DMS153 treated with DMSO at 0.1 percent for 48 hours (cell line): ENCODE results near the gene GPC6.

Experiments
- DNase-seq: peaks from one replicate; lab custom pipeline; 2025; ENCODE audit not compliant: unreplicated experiment; lab: John Stamatoyannopoulos, UW

The GPC6 gene

DNA sequence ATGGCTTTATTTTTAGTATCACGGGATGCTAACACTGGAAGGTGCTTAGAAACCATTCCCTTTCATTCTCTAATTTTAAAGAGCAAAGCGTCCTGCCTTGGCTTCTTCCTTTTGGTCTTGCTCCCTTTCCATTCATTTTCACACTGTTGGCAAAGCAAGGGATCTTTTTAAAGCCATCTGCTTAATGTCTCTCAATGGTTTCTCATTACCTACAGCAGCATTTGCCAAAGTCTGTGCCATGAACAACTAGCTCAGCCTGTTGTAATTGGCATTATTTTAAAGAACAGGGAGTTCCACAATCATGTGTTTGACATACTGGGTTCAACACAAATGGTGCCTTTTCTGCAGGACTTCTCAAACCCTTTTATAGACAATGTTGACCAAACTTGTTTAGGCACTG is 444.3 kb downstream of the GPC6 start:
- DNase-seq, result no peak

DNA sequence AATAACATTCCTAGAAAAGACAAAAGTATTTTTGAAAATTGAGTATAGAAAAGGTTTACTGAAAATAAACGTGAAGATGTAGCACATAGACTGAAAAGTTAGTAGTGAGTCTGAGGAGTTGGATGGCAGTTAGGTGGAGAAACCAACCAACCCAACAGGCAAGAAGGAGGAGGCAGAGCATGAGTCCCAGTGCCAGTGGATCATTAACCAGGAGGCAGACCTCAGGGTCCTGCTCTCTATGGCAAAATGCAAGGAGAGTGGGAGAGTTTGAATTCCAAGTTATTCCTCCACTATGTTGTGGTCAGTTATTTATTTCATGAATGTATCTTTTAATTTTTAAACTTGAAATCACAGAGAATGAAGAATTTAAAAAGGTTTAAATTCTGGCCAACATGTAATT is 446.4 kb downstream of the GPC6 start:
- no peak for DNase-seq

DNA sequence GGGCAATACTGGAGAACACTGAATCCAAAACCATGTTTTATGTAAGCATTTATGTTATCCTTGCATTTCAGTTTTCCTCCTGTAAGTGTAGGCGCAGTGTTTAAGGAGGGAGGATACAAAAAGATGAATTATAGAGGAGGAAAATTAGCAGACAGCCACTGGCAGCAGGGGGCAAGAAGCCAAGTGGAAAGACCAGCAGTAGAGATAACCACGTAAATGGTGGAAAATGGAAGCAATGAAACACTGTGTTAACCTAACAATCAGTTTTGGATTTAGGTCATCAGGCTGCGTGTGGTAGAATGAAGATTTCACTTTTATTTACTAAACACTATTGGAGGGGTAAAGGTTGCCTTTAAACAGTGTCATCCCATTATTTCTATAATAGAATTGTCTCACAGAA is 447.3 kb downstream of the GPC6 start:
- DNase-seq, result no peak

DNA sequence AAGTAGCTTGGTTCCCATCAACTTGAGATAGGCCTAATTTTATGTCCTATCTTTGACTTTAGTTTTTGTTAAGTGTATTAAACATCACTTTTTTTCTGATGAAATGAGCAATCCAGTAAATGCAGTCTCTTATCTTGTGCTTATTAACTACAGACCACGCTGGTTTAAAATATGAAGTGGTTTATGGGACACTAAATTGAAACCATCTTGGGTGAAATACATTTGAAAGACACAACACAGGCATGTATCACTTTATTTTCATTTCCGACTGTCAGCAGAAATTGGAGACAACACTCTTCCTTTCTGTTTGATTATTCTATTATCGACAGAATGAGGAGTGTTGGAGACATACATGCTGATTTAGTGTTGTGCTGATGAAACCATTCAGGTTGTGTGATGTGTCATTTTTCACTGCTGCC is 447.7 kb downstream of the GPC6 start:
- DNase-seq, result no peak

DNA sequence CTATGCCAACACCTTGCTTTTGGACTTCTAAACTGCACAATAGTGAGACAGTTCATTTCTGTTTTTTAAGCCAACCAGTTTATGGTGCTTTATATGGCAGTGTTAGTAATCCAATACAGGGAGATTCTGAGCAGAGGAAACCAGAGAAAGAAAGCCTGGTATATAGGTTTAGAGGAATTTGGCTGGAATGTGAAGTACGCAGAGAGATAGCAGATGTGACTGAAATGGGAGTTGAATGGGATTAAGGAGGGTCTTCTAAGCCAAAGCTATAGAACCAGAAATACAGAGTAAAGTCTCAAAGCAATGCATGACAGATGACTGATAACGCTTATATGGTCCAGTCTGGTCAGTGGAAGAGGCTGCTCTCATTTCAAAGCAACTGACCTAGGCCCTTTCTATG is 453.7 kb downstream of the GPC6 start:
- DNase-seq, result no peak

DNA sequence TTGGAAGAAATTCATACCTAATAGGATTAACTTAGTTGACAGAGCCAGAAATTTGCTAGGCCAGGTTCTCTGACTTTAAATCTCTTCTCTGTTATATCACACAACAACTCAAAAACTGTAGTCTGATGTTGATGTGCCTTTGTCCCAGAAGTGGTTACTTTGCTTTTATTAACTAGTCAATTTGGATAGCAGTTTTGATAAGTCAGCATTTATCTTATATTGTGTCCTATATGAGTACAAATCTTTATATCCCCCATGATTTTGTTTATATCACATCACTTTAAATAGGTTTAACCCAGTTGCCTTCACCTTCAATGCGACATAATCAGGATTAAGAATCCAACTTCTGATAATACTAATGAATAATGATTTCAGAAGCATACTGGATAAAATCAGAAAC is 459.3 kb downstream of the GPC6 start:
- DNase-seq, result no peak

DNA sequence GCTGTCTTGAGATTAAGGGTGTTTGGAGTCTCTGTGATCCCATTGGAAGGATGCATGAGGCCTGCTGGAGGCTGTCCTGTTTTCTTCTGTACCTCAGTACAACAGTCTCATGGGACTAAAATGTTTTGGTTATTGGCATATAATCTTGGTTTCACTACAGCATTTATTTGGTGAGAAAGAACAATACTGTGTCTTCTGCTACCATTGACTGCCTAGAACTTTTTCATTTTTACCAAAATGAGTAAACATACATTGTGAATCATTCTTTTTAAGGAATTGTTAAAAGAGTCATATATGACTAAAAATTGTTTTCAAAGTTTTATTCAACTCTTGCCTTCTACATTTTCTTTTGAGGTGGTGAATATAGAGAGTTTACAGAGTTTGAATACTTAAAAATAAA is 459.8 kb downstream of the GPC6 start:
- no peak for DNase-seq

DNA sequence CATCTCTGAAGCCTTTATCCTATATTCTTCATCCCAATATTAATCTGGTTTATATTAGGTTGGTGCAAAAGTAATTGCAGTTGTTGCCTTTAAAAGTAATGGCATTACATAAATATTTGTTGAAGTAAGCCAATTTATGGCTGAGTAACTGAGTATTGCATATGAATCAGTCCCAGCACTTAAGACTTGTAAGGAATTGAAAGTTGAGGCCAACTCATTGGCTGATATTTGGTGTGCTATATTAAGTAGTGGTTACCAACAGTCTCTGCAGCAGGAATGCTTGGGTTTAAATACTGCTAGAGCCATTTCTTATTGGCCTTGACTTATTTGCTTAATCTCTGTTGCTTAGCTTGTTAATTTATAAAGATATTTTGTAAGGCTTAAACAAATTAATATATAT is 460.7 kb downstream of the GPC6 start:
- DNase-seq, result no peak

DNA sequence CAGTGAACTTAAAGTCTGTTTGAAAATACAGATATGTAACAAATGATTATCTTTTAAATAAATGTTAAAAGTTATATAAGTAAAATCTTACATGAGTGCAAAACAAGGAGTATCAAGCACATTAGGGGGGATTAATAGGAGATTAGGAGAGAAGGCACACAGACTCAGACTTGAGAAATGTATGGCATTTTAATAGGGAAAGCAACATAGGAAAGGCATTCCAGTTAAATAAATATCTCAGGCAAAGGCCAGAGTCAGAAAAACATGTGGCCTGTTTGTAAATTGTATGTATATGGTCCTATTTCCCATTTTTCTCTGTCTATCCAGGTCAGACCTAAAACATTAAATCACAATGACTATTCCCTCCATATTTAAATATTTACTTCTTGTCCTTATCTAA is 462.7 kb downstream of the GPC6 start:
- DNase-seq, result no peak

DNA sequence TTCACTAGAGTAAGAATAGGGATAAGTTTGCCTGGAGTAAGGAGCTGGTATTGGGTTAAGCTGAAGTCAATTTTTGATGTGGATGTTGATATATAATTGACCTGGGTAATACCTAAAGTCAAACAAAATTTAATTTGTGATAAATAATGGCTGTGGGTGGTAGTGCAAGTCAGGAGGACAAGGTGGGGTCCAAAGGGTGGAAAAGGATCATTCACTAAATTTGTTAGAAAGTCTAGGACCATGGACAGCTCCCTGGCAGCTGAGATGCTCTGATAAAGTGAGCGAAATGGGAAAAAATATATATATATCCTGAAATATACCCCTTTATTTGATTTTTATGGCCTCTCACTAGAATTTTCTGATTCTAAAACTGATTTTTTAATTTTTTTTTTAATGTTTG is 463.5 kb downstream of the GPC6 start:
- DNase-seq, result no peak

DNA sequence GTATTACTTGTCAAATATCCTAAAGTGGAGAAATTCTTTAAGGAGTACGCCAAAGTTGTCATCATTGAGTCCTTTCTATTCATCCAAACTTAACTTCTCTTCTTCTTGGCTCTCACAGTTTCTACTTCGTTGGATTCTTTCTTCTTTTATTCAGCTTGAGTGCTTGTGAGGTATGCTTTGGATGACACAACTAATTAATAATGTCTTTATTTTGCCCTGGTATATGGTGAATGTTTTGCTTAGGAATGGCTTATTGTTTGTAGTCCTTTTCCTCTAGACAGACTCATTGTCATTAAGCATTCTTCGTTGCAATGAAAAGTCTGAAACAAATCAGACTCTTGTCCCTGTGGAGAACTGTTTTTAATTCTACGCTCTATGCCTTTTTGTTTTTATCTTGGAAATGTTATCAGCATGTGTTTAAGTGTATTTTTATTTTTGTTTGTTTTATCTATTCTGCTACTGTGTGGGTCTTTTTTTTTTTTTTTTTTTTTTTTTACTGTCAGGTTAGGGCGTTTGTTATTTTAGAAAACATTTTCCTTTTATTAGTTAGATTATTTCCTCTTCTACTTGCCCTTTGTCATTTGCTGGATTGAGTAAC is 471.5 kb downstream of the GPC6 start:
- no peak for DNase-seq

DNA sequence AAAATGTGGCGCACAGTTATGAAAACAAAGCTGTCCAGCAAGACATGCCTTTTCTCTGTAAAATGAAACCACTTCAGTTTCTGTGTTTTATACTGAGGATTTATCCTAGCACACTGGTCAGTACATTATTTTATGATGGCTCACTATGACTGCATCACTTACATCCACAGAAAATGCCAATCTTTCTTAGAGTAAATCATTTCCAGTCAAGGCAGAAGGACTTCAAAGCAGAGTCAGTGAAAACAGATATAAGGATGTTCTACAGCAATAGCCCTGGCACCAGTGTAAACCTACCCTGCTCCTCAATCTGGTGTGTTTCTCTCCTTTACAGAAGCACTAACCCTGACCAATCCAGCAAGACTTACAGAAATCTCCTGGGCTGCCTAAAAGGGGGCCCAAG is 473.5 kb downstream of the GPC6 start:
- DNase-seq, result no peak

DNA sequence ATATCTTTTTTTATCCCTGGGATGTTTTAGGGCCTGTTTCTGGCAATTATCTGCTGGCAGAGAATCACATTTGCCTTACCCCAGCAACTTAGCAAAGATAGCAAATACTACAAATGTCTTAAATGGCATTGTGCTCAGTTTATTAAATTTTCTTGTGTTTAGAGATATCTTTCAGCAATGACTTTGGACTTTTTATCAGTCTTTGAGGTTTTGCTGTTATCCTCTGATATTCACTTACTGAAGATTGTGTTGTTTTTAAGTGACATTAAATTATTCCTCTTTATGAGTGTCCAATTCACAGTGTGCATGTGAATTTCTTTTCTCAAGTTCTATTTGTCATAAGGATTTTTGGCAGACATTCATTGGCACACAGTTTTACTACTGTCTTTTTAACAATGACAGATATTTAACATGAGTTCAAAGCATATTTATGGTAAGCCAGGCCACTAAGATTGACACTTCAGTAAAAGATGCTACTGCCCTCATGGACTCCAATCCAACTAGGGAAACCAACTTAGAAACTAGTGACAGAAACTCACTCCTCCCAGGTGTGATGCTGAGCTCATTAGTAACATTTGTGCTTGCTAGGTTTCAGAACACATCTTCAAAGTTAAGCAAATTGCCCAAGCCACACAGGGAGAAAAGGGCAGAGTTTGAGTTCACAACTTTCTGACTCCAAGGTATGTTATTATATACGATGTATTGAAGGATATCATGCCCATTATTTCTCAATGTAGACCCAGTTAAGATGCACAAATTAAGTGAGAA is 481.9 kb downstream of the GPC6 start:
- DNase-seq, result no peak

DNA sequence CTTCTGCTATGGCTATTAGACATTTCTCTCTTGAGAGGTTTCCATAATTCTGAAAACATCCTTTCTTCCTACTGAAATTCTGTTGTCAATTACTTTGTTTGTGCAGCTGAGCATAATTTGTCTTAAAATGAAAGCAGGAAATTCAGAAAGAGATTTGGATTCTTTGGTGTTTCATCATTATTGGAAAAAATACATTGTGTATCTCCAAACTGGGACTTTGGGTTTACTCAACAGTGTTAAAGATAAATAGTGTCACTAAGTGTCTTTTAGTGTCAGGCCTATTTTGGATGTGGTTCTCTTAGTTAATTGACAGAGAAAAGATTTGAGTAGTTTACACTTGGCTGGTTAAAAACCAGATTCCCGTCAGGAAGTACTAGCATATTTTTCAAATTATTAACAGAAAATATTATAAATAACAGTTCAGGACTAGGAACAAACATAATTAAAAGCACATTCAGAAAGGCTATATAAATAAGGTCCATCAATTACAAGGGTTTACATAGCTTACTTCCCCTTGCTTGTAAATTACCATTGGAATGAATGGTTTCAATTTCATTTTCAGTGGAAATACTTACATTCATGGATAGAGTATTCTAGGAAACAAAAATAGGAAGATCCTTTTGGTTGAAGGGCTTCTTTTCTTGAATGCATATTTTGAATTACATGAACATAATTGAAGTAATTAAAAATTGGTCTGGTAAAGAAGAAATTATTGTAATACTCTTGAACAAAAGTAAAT is 483.1 kb downstream of the GPC6 start:
- no peak for DNase-seq

DNA sequence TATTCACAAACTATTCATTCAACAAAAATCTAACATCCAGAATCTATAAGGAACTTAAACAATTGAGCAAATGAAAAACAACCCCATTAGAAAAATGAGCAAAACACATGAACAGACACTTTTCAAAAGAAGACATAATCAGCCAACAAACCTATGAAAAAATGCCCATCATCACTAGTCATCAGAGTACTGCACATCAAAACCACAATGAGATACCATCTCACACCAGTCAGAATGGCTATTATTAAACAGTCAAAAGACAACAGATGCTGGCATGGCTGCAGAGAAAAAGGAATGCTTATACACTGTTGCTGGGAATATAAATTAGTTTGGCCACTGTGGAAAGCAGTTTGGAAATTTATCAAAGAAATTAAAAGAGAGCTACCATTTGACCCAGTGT is 487.6 kb downstream of the GPC6 start:
- DNase-seq, result no peak

DNA sequence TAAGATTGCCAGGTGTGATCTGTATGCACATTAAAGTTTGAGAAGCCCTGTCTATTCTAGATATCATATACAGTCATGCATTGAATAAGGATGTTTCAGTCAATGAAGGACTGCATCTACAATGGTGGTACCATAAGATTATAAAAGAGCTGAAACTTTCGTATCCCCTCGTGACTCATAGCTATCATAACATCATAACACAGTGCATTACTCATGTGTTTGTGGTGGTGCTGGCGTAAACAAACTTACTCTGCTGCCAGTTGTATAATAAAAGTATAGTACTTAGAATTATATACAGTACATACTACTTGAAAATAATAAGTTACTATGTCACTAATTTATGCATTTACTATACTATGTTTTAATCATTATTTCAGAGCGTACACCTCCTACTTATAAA is 489.3 kb downstream of the GPC6 start:
- no peak for DNase-seq

DNA sequence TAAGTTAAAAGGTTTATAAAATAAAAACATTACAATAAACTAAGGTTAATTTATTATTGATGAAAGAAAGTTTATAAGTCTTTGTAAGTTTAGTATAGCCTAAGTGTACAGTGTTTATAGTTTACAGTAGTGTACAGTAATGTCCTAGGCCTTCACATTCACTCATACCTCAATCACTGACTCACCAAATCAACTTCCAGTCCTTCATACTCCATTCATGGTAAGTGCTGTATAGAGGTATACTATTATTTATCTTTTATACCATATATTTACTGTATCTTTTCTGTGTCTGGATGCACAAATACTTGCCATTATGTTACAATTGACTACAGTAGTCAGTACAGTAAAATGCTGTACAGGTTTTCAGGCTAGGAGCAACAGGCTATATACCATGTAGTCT is 490.0 kb downstream of the GPC6 start:
- DNase-seq, result no peak

DNA sequence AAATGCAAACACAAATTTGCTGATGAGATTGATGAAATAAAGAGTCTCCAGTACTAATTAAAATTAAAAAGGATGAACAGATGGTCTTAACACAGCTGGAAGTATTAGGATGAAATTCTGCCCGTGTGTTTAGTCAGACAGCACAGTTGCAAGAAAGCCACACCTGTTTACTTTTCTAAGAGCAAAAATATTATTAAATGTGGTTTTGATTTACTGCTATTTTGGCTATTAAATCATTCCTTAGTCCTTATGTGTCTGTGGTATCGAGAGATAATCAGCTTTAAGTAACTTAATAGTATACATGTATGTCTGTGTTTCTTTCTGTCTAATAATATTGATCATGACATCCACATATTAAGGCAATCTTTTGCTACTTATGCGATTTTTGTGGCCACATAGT is 494.9 kb downstream of the GPC6 start:
- DNase-seq, result no peak

DNA sequence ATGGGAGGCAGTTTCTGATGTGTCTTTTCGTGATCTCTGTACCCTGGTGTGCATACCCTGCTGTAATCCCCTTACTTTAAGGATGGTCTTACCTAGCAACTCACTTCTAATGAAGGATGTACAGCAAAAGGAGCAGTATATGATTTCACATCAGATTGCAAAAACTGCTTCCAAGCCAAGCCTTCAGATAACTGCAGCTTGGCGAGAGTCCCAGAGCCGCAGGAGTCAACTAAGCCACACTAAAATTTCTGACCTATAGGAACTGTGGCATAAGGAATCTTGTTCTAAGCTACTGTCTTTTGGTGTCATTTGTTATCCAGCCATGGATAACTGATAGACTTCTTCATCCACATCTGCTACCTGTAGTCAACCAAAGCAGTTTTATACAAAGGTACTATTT is 496.7 kb downstream of the GPC6 start:
- DNase-seq, result no peak

DNA sequence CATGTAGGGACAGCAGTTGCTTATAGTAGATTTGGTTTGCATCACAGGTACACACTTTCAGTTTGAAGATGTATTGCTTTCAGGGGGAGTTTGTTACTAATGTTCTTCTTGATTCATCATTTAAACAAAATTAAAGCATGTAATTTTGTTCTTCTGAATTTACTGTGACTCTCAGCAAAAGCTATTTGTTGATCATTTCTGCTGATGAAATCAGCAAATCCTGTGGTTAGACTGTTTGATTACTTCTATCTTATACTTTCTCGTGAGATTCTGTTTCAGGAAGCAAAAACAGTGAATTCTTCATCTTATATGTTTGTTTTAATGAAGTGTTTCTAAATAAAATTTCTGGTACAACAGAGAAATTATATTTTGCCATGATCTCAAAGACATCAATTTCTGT is 497.6 kb downstream of the GPC6 start:
- DNase-seq, result no peak

DNA sequence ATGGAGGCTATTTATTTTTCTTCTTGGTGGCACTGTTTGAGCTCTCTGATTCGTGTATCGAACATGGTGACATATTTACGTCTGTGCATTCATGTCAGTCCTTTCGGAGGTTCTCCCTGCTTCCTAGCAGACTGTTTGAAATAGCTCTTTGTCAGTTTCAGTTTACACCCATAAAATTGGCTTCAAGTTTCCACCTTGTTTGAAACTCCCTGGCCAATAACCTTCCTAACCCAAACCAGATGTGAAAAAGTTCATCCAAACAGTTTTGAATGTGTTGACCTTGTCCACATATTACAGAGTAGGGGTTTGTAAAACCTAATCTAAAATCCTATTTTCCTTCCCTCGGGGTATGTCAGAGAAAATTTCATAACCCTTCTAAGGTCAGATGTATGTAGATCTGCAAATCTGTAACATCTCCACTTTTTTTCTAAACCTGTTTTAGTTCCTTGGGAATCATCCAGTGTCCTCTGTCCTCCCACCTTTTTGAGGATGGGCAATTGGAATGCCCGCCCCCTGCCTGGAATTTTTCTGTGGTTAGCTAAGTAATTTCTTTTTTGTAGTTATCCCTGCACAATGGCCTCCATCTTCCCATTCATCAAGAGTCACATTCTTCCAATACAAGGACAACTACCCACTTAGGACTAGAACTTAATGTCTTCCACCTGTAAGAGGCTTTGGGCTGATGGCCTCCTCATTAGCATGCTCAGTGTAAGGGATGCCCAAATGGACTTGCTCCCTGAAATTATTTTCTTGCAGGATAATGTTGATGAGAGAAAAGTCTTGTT is 499.8 kb downstream of the GPC6 start:
- no peak for DNase-seq
